ENCODE results near the gene PRKAG3.

DNA sequence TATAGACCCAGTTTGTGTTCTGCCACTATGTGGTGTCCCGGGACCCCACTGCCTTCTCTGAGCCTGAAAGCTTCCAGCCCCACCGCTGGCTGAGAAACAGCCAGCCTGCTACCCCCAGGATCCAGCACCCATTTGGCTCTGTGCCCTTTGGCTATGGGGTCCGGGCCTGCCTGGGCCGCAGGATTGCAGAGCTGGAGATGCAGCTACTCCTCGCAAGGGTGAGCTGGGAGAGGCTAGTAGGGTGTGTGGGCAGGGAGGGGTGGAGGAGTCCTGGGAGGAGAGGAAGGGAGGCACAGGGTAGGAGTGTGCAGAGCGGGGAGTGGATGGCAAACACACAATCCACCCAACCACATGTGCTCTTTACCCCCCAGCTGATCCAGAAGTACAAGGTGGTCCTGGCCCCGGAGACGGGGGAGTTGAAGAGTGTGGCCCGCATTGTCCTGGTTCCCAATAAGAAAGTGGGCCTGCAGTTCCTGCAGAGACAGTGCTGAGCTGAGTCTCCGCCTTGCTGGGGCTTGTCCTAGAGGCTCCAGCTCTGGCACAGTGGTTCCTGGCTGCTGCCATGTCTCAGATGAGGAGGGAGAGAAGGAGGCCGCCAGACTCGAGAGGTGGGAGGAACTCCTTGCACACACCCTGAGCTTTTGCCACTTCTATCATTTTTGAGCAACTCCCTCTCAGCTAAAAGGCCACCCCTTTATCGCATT lies 16.9 kb downstream of the PRKAG3 start:
- TF ChIP-seq, protein P1, sequence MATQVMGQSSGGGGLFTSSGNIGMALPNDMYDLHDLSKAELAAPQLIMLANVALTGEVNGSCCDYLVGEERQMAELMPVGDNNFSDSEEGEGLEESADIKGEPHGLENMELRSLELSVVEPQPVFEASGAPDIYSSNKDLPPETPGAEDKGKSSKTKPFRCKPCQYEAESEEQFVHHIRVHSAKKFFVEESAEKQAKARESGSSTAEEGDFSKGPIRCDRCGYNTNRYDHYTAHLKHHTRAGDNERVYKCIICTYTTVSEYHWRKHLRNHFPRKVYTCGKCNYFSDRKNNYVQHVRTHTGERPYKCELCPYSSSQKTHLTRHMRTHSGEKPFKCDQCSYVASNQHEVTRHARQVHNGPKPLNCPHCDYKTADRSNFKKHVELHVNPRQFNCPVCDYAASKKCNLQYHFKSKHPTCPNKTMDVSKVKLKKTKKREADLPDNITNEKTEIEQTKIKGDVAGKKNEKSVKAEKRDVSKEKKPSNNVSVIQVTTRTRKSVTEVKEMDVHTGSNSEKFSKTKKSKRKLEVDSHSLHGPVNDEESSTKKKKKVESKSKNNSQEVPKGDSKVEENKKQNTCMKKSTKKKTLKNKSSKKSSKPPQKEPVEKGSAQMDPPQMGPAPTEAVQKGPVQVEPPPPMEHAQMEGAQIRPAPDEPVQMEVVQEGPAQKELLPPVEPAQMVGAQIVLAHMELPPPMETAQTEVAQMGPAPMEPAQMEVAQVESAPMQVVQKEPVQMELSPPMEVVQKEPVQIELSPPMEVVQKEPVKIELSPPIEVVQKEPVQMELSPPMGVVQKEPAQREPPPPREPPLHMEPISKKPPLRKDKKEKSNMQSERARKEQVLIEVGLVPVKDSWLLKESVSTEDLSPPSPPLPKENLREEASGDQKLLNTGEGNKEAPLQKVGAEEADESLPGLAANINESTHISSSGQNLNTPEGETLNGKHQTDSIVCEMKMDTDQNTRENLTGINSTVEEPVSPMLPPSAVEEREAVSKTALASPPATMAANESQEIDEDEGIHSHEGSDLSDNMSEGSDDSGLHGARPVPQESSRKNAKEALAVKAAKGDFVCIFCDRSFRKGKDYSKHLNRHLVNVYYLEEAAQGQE (IDR thresholded peaks at IDR 0.05; ENCODE audit: low read depth) = no peak
- TF ChIP-seq EP300 (IDR thresholded peaks at IDR 0.05; ENCODE audit: borderline replicate concordance) (no peak), YY1 (IDR thresholded peaks at IDR 0.05; ENCODE audit: low read depth) (no peak), TAF1 (IDR thresholded peaks at IDR 0.05; ENCODE audit: low read depth) (no peak), MAX (IDR thresholded peaks at IDR 0.05) (no peak), CREB1 (IDR thresholded peaks at IDR 0.05; ENCODE audit: low read depth) (no peak), RAD21 (IDR thresholded peaks at IDR 0.05; ENCODE audit: low read depth) (no peak), EGR1 (IDR thresholded peaks at IDR 0.05) (no peak), FOXM1 (IDR thresholded peaks at IDR 0.05; ENCODE audit: borderline replicate concordance, low read depth) (no peak), ZBTB7A (IDR thresholded peaks at IDR 0.05; ENCODE audit: low read depth) (no peak), TEAD4 (IDR thresholded peaks at IDR 0.05) (no peak), TCF12 (IDR thresholded peaks at IDR 0.05; ENCODE audit: low read depth) (no peak), NFIC (IDR thresholded peaks at IDR 0.05) (no peak)
- TF ChIP-seq, protein P2, sequence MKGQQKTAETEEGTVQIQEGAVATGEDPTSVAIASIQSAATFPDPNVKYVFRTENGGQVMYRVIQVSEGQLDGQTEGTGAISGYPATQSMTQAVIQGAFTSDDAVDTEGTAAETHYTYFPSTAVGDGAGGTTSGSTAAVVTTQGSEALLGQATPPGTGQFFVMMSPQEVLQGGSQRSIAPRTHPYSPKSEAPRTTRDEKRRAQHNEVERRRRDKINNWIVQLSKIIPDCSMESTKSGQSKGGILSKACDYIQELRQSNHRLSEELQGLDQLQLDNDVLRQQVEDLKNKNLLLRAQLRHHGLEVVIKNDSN (IDR thresholded peaks at IDR 0.05) = no peak
